GM10266 (cell line): ENCODE data around the gene ATP5ME.

Experiments
- DNase-seq: peaks from one replicate; pipeline ENCODE4 v3.0.0; 2012; ENCODE audit errors: extremely low spot score
- CTCF ChIP-seq: IDR thresholded peaks from 2 replicates; pipeline ENCODE4 v1.5.1; 2012; ENCODE audit warnings: mild to moderate bottlenecking, low read depth; ENCODE audit not compliant: control insufficient read depth, insufficient read depth; ENCODE audit errors: missing control alignments

ATP5ME gene

GRCh38 chr4:666822-667544 is 7.1 kb downstream of the ATP5ME start:
- no peak for DNase-seq
- no peak for TF ChIP-seq CTCF

GRCh38 chr4:666436-666810 is 7.7 kb downstream of the ATP5ME start:
- no peak for DNase-seq
- TF ChIP-seq CTCF = no peak

GRCh38 chr4:665751-666435 is 8.2 kb downstream of the ATP5ME start:
- TF ChIP-seq CTCF = no peak
- DNase-seq = no peak

- DNase-seq = no peak
- TF ChIP-seq CTCF = no peak
These were observed 8.7 kb downstream of the ATP5ME start for GRCh38 chr4:665381-665750.

GRCh38 chr4:664713-665231 is 9.3 kb downstream of the ATP5ME start:
- TF ChIP-seq CTCF = no peak
- DNase-seq = no peak

- no peak for TF ChIP-seq CTCF
- peak; percentile 89 for DNase-seq
These were observed 10.3 kb downstream of the ATP5ME start for GRCh38 chr4:663438-664428.
